ENCODE data around the gene FANCG.

DNA sequence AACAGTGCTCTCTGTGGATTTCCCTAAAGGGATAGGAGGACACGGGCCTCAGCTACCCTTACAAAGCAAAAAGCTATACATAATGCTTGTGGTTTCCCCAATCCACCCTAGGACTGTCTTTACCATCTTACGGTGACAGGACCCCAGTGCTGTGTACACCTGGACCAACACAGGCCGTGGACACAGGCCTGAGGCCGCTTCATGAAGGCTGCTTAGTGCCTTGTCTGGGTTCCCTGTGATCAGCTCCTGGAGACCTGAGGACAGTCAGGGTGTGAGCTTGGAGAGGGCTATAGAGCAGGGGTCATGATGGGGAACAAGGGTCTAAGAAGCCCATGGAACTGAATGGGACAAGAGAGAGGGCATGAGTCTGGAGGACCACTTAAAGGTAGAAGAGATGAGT, 2.9 kb downstream of the FANCG start:
- TF ChIP-seq POLR2A (IDR thresholded peaks at IDR 0.05) (no peak), CTCF (IDR thresholded peaks at IDR 0.05) (no peak), POLR2AphosphoS5 (IDR thresholded peaks at IDR 0.05; ENCODE audit: insufficient read depth in 1 of 2, low read depth in 1 of 2) (no peak)

All from vagina (tissue), 2 donors.